ENCODE data around the gene KCNH8.

DNA sequence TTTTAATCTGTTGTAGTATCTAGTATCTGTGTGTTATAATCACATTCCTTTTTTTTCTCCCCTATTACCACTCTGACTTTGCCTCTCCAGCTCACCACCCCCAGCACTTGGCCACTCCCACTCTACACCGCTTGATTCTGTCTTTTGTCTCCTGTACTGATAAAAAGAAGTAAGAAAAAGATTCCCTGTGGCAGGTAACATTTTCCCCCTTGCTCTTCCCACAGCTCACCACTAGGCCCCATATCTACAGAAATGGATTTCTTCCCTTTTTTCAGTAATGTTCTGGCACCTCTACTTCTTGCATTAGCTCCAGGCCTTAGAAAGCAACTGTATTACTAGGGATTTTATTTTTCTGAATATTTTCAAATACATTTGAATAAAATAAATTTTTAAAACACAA is 25.6 kb downstream of the KCNH8 start:
- TF ChIP-seq YY1 (IDR thresholded peaks at IDR 0.05; ENCODE audit: insufficient read depth, insufficient read length) (no peak), SUZ12 (IDR thresholded peaks at IDR 0.05; ENCODE audit: extremely low read depth, insufficient read depth, insufficient read length) (no peak)

Measured in NT2/D1 (cell line).